Uterus (tissue), 2 donors: ENCODE data around the gene COL6A1.

Source experiments
- POLR2A ChIP-seq, 2 donors: fragments of 450-650 bp; IDR thresholded peaks; one replicate each; pipeline ENCODE4 v1.6.1; 2016; ENCODE audit warnings: antibody characterized with exemption in 2 of 2, mild to moderate bottlenecking in 1 of 2, moderate library complexity in 1 of 2
- TF ChIP-seq, protein P1 (sequence below), 4 experiments: fragments of 200-600 bp in 2 of 4; fragments of 450-650 bp in 2 of 4; sonication (generic) in 2 of 4; IDR thresholded peaks; one replicate each; pipeline ENCODE4 v1.5.1; 2016 to 2019; ENCODE audit warnings: antibody characterized with exemption in 4 of 4, mild to moderate bottlenecking in 2 of 4, moderate library complexity in 1 of 4

DNA sequence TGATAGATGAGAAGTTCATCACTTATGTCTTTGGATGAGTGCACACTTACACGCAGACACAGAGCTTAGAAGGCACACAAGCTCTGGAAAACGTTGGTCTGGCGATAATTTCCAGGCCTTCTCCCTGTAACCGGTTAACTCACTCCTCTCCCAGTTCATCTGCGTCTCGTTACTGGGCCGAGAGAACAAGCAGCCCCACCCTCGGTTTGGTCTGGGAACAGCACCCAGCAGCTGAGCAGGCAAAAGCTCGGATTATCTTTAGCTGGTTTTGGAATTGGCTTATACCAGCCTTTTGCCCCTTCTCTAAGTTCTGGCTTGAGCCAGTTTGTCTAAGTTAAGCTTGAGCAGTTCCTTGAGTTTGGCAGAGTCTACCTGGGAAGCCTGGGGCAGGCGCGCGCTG is 27.3 kb upstream of the COL6A1 start:
- TF ChIP-seq, protein P1, sequence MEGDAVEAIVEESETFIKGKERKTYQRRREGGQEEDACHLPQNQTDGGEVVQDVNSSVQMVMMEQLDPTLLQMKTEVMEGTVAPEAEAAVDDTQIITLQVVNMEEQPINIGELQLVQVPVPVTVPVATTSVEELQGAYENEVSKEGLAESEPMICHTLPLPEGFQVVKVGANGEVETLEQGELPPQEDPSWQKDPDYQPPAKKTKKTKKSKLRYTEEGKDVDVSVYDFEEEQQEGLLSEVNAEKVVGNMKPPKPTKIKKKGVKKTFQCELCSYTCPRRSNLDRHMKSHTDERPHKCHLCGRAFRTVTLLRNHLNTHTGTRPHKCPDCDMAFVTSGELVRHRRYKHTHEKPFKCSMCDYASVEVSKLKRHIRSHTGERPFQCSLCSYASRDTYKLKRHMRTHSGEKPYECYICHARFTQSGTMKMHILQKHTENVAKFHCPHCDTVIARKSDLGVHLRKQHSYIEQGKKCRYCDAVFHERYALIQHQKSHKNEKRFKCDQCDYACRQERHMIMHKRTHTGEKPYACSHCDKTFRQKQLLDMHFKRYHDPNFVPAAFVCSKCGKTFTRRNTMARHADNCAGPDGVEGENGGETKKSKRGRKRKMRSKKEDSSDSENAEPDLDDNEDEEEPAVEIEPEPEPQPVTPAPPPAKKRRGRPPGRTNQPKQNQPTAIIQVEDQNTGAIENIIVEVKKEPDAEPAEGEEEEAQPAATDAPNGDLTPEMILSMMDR (IDR thresholded peaks at IDR 0.05), result peak in 3 of 4 experiments; percentile 15 to 41 (median 39)
- no peak for TF ChIP-seq POLR2A (IDR thresholded peaks at IDR 0.05)
